SK-N-SH treated with all-trans-retinoic acid at 6 μM for 48 hours (cell line): ENCODE measurements around the gene WEE2.

Experiments used
- ATAC-seq: fragments of 200-7000 bp; cut with Tn5 transposase; 3 replicates; pipeline ENCODE4 v1.9.1; 2020; ENCODE audit warnings: mild to moderate bottlenecking, moderate library complexity
- ARNTL ChIP-seq: fragments of 450-650 bp; formaldehyde crosslinking; IDR thresholded peaks from 2 replicates; pipeline ENCODE4 v1.5.0; 2020; ENCODE audit warnings: low read depth, mild to moderate bottlenecking, moderate library complexity, borderline replicate concordance
- BACH2 ChIP-seq: fragments of 250-450 bp; sonication (Bioruptor Pico); IDR thresholded peaks from 2 replicates; pipeline ENCODE4 v1.9.0; 2021; ENCODE audit warnings: mild to moderate bottlenecking, borderline replicate concordance
- CSDC2 ChIP-seq: fragments of 250-450 bp; sonication (Bioruptor Pico); IDR thresholded peaks from 2 replicates; pipeline ENCODE4 v1.5.0; 2020; ENCODE audit warnings: mild to moderate bottlenecking, moderate library complexity
- GLIS3 ChIP-seq: fragments of 250-450 bp; sonication (Bioruptor Pico); IDR thresholded peaks from 2 replicates; pipeline ENCODE4 v1.5.0; 2020; ENCODE audit warnings: mild to moderate bottlenecking, moderate library complexity
- ISL1 ChIP-seq: fragments of 250-450 bp; sonication (Bioruptor Pico); IDR thresholded peaks from 2 replicates; pipeline ENCODE4 v2.1.2; 2022; ENCODE audit warnings: mild to moderate bottlenecking, moderate library complexity
- OSR1 ChIP-seq: fragments of 250-450 bp; sonication (Bioruptor Pico); IDR thresholded peaks from 2 replicates; pipeline ENCODE4 v1.8.0; 2022; ENCODE audit warnings: moderate library complexity, mild to moderate bottlenecking, inconsistent platforms
- PPARA ChIP-seq: fragments of 250-450 bp; sonication (Bioruptor Pico); IDR thresholded peaks from 2 replicates; pipeline ENCODE4 v1.5.0; 2020; ENCODE audit warnings: mild to moderate bottlenecking, borderline replicate concordance
- RARB ChIP-seq: fragments of 250-450 bp; sonication (Bioruptor Pico); IDR thresholded peaks from 2 replicates; pipeline ENCODE4 v1.8.0; 2021; ENCODE audit warnings: mild to moderate bottlenecking, moderate library complexity
- SNAI2 ChIP-seq: fragments of 250-450 bp; sonication (Bioruptor Pico); IDR thresholded peaks from 2 replicates; pipeline ENCODE4 v1.5.0; 2020; ENCODE audit warnings: mild to moderate bottlenecking, moderate library complexity
- TCF4 ChIP-seq: fragments of 250-450 bp; sonication (Bioruptor Pico); IDR thresholded peaks from 2 replicates; pipeline ENCODE4 v1.8.0; 2021; ENCODE audit warnings: mild to moderate bottlenecking, moderate library complexity, borderline replicate concordance
- TOX ChIP-seq: fragments of 250-450 bp; sonication (Bioruptor Pico); IDR thresholded peaks from 2 replicates; pipeline ENCODE4 v1.8.0; 2021; ENCODE audit warnings: mild to moderate bottlenecking, moderate library complexity, borderline replicate concordance
- ZC3H10 ChIP-seq: fragments of 250-450 bp; sonication (Bioruptor Pico); IDR thresholded peaks from 2 replicates; pipeline ENCODE4 v1.5.1; 2021; ENCODE audit warnings: mild to moderate bottlenecking, moderate library complexity
- ZFP3 ChIP-seq: fragments of 250-450 bp; sonication (Bioruptor Pico); IDR thresholded peaks from 2 replicates; pipeline ENCODE4 v1.5.0; 2020; ENCODE audit warnings: mild to moderate bottlenecking, moderate library complexity
- ZFP30 ChIP-seq: fragments of 450-650 bp; formaldehyde crosslinking; IDR thresholded peaks from 2 replicates; pipeline ENCODE4 v1.5.0; 2022; ENCODE audit warnings: mild to moderate bottlenecking, moderate library complexity
- ZNF565 ChIP-seq: fragments of 450-650 bp; formaldehyde crosslinking; conservative IDR thresholded peaks from 2 replicates; pipeline ENCODE4 v1.5.0; 2020; ENCODE audit warnings: low read depth, mild to moderate bottlenecking, moderate library complexity
- ZNF70 ChIP-seq: fragments of 450-650 bp; formaldehyde crosslinking; IDR thresholded peaks from 2 replicates; pipeline ENCODE4 v1.5.0; 2020; ENCODE audit warnings: mild to moderate bottlenecking, moderate library complexity
- TF ChIP-seq, protein P1 (sequence below): fragments of 250-450 bp; sonication (Bioruptor Pico); IDR thresholded peaks from 2 replicates; pipeline ENCODE4 v1.8.0; 2021; ENCODE audit warnings: low read depth, mild to moderate bottlenecking, moderate library complexity, borderline replicate concordance
- TF ChIP-seq, protein P2 (sequence below): fragments of 250-450 bp; sonication (Bioruptor Pico); IDR thresholded peaks from 2 replicates; pipeline ENCODE4 v1.5.1; 2020; ENCODE audit warnings: low read depth, mild to moderate bottlenecking, moderate library complexity
- TF ChIP-seq, protein P3 (sequence below): fragments of 250-450 bp; sonication (Bioruptor Pico); IDR thresholded peaks from 2 replicates; pipeline ENCODE4 v1.5.1; 2021; ENCODE audit warnings: mild to moderate bottlenecking, moderate library complexity
- TF ChIP-seq, protein P4 (sequence below): fragments of 250-450 bp; sonication (Bioruptor Pico); IDR thresholded peaks from 2 replicates; pipeline ENCODE4 v1.8.0; 2020; ENCODE audit warnings: mild to moderate bottlenecking, moderate library complexity, borderline replicate concordance

The WEE2 gene

DNA sequence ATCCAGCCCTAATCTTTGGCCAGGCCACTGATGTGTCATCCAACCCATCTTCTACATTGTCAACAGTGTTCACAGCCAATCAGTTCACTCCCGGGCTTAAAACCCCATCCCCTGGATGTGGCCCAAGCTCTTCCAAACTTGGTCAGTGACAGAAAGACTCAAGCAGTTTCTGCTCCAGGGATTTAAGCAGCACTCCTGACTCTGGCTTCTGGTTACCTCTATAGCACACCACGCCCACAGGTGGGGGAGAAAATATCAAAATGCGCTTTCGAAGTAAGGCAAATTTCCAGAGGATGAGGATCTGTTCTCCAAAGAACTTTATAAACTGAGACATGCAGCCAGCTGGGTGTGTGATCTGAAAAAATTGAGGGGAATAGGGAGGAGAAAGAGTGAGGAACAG, 42.1 kb upstream of the WEE2 start:
- no peak for ATAC-seq
- TF ChIP-seq, protein P1, sequence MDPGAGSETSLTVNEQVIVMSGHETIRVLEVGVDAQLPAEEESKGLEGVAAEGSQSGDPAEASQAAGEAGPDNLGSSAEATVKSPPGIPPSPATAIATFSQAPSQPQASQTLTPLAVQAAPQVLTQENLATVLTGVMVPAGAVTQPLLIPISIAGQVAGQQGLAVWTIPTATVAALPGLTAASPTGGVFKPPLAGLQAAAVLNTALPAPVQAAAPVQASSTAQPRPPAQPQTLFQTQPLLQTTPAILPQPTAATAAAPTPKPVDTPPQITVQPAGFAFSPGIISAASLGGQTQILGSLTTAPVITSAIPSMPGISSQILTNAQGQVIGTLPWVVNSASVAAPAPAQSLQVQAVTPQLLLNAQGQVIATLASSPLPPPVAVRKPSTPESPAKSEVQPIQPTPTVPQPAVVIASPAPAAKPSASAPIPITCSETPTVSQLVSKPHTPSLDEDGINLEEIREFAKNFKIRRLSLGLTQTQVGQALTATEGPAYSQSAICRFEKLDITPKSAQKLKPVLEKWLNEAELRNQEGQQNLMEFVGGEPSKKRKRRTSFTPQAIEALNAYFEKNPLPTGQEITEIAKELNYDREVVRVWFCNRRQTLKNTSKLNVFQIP (CRISPR knock-in tag), result no peak
- TF ChIP-seq ZC3H10 (CRISPR knock-in tag), result no peak
- no peak for TF ChIP-seq BACH2 (CRISPR knock-in tag)
- TF ChIP-seq, protein P2, sequence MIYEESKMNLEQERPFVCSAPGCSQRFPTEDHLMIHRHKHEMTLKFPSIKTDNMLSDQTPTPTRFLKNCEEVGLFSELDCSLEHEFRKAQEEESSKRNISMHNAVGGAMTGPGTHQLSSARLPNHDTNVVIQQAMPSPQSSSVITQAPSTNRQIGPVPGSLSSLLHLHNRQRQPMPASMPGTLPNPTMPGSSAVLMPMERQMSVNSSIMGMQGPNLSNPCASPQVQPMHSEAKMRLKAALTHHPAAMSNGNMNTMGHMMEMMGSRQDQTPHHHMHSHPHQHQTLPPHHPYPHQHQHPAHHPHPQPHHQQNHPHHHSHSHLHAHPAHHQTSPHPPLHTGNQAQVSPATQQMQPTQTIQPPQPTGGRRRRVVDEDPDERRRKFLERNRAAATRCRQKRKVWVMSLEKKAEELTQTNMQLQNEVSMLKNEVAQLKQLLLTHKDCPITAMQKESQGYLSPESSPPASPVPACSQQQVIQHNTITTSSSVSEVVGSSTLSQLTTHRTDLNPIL (CRISPR knock-in tag), result no peak
- no peak for TF ChIP-seq ZNF565 (CRISPR knock-in tag)

DNA sequence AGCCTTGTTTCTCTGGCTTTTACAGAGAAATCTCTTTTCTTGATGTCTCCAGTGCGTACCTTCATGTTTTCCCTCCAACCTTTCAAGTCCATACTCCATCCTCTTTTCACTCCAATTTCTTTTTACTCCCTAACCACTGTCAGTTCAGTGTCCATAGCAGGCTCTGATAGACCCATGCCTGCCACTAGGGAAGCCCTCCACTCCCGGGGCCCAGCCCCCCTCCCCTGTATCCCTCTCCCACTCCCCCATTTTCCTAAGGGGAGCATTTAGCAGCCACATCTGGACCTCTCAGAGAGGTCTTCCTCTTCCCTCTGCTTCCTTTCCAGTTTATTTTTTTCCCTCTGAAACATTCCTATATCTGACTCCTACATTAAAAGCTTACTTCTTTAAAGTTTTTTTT, 39.3 kb upstream of the WEE2 start:
- TF ChIP-seq OSR1 (no peak), ZNF70 (CRISPR knock-in tag) (no peak), TOX (CRISPR knock-in tag) (no peak), BACH2 (CRISPR knock-in tag) (no peak), CSDC2 (no peak), GLIS3 (CRISPR knock-in tag) (no peak), RARB (CRISPR knock-in tag) (no peak), PPARA (no peak)
- TF ChIP-seq, protein P1 (CRISPR knock-in tag), result no peak
- TF ChIP-seq, protein P3, sequence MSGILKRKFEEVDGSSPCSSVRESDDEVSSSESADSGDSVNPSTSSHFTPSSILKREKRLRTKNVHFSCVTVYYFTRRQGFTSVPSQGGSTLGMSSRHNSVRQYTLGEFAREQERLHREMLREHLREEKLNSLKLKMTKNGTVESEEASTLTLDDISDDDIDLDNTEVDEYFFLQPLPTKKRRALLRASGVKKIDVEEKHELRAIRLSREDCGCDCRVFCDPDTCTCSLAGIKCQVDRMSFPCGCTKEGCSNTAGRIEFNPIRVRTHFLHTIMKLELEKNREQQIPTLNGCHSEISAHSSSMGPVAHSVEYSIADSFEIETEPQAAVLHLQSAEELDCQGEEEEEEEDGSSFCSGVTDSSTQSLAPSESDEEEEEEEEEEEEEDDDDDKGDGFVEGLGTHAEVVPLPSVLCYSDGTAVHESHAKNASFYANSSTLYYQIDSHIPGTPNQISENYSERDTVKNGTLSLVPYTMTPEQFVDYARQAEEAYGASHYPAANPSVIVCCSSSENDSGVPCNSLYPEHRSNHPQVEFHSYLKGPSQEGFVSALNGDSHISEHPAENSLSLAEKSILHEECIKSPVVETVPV (CRISPR knock-in tag), result no peak
- TF ChIP-seq, all 23 proteins: peak for 0
- ATAC-seq, result no peak

DNA sequence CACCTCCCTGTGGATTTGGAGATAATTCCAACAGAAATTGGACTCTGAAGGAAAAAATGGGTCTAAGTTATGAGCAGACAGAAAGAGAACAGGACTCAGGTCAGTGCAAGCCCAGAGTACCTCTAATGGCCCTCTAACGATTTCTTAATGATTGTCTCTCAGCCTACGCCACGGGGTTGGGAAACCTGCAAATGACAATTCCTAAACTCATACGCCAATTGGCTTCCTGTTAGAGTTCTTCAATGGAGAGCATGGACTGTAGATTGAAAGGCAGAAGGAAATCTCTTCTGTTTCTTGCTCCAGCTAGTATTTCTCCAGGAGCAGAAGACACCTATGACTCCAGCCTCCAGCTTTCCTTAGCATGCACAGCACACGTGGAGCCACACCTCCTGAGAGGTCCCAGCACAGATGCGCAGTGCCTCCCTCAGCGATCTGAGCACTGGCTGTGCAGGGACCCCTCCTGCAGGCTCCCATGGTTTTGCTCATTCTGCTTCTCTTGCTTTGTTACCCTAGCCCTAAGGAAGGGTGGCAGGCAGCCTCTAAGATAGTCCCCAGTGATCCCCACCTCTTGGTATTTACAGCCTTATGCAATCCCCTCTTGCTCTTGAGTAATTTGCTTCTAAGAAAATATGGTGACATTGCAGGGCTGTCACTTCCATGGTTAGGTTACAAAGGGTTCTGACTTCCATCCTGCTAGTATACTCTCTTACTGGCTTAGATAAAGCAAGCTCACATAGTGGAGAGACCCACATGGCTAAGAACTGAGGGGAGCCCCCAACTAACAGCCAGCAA, 36.3 kb upstream of the WEE2 start:
- TF ChIP-seq ZFP30, result no peak
- no peak for TF ChIP-seq GLIS3 (CRISPR knock-in tag)
- no peak for TF ChIP-seq TCF4
- TF ChIP-seq ZNF70 (CRISPR knock-in tag), result no peak
- no peak for TF ChIP-seq SNAI2 (CRISPR knock-in tag)
- TF ChIP-seq PPARA, result no peak
- TF ChIP-seq BACH2 (CRISPR knock-in tag), result no peak
- TF ChIP-seq, protein P1 (CRISPR knock-in tag), result no peak
- TF ChIP-seq TOX (CRISPR knock-in tag), result no peak
- no peak for TF ChIP-seq ZFP3 (CRISPR knock-in tag)
- TF ChIP-seq OSR1, result no peak
- no peak for TF ChIP-seq ISL1 (CRISPR knock-in tag)
- no peak for ATAC-seq

DNA sequence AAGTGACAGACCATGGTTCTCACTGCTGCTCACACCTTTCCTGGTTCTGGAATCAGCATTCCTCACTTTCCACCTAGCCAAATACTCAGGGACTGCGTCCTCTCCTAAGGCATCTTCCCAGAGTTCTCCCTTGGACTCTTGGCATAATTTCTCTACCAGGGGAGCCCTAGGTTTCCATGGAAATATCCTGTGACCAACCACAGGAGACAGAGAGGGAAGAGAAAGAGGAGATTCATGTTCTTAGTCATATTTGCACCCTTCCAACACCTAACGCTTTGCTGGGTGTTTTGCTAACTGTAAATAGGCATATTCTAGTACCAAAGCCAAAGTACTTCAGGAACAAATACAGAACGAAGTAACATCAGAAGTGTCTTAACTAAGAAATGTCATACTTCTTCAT, 34.8 kb upstream of the WEE2 start:
- TF ChIP-seq, protein P4, sequence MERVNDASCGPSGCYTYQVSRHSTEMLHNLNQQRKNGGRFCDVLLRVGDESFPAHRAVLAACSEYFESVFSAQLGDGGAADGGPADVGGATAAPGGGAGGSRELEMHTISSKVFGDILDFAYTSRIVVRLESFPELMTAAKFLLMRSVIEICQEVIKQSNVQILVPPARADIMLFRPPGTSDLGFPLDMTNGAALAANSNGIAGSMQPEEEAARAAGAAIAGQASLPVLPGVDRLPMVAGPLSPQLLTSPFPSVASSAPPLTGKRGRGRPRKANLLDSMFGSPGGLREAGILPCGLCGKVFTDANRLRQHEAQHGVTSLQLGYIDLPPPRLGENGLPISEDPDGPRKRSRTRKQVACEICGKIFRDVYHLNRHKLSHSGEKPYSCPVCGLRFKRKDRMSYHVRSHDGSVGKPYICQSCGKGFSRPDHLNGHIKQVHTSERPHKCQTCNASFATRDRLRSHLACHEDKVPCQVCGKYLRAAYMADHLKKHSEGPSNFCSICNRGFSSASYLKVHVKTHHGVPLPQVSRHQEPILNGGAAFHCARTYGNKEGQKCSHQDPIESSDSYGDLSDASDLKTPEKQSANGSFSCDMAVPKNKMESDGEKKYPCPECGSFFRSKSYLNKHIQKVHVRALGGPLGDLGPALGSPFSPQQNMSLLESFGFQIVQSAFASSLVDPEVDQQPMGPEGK (CRISPR knock-in tag), result no peak
- no peak for TF ChIP-seq RARB (CRISPR knock-in tag)
- no peak for TF ChIP-seq BACH2 (CRISPR knock-in tag)
- TF ChIP-seq ARNTL (CRISPR knock-in tag), result no peak
- TF ChIP-seq ZFP3 (CRISPR knock-in tag), result no peak
- no peak for TF ChIP-seq OSR1
- TF ChIP-seq GLIS3 (CRISPR knock-in tag), result no peak
- TF ChIP-seq TOX (CRISPR knock-in tag), result no peak
- TF ChIP-seq, all 23 proteins: peak for 0
- no peak for ATAC-seq
